SU-DHL-6 (cell line): ENCODE results near the gene LIMCH1.

Source experiments
- EZH2phosphoT487 ChIP-seq: fragments of 200-600 bp; sonication (generic), shearing (Covaris generic); conservative IDR thresholded peaks from 2 replicates; pipeline ENCODE4 v1.6.1; 2018; ENCODE audit warnings: mild to moderate bottlenecking, antibody characterized with exemption, low read length, moderate library complexity, mixed read lengths
- TF ChIP-seq, protein P1 (sequence below): fragments of 200-600 bp; sonication (generic); IDR thresholded peaks from one replicate; pipeline ENCODE4 v1.5.1; 2017; ENCODE audit warnings: antibody characterized with exemption, mild to moderate bottlenecking, low read length, moderate library complexity; ENCODE audit not compliant: insufficient read depth, poor library complexity, severe bottlenecking

DNA sequence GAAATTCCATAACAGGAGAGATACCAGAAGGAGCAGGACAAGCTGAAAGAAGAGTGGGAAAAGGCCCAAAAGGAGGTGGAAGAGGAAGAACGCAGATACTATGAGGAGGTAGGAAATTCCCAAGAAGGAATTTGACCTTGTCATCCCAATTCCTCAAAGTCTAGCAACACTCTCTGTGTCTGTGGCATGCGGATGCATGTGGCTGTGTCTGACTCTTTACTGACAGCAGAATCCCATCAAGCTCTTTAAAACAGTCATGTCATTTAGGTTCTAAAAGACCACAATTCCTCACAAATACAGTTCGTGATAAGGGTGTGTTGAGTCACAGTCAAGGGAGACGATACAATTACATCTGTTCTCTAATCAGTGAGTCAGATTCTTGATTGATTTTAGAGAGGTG is 142.0 kb downstream of the LIMCH1 start:
- TF ChIP-seq EZH2phosphoT487 = no peak
- TF ChIP-seq, protein P1, sequence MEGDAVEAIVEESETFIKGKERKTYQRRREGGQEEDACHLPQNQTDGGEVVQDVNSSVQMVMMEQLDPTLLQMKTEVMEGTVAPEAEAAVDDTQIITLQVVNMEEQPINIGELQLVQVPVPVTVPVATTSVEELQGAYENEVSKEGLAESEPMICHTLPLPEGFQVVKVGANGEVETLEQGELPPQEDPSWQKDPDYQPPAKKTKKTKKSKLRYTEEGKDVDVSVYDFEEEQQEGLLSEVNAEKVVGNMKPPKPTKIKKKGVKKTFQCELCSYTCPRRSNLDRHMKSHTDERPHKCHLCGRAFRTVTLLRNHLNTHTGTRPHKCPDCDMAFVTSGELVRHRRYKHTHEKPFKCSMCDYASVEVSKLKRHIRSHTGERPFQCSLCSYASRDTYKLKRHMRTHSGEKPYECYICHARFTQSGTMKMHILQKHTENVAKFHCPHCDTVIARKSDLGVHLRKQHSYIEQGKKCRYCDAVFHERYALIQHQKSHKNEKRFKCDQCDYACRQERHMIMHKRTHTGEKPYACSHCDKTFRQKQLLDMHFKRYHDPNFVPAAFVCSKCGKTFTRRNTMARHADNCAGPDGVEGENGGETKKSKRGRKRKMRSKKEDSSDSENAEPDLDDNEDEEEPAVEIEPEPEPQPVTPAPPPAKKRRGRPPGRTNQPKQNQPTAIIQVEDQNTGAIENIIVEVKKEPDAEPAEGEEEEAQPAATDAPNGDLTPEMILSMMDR = no peak
